ENCODE data around the gene SQSTM1. TPM values are rescaled to one million over a fixed set of nuclear protein-coding genes. Genes with fewer than 3 reads are reported as not detected.

SQSTM1 gene
- polyA plus RNA-seq, 1 of the 3 experiments (the other 2 are of a cell fraction): 181 TPM

GRCh38 chr5:179805070-179805528, 15.6 kb upstream of the SQSTM1 start:
- Histone ChIP-seq H3K4me1 (ENCODE audit: control insufficient read depth in 1 of 2, insufficient read depth in 2 of 2, low read depth in 1 of 2, low read length in 1 of 2) (peaks cover 16 to 23% of the 10 kb centered on the region in 2 experiments; a peak in 3 of 4 replicates), H3K79me2 (ENCODE audit: insufficient read depth) (peaks cover 76% of the 10 kb centered on the region), H2AFZ (ENCODE audit: low read depth) (no peak overlapping the region), H3K27ac (ENCODE audit: low read depth in 2 of 2, low read length in 1 of 2) (peak overlapping the region; percentile 20 to 84; a peak in 1 of 4 replicates), H3K9me3 (no peaks in the 10 kb centered on the region), H3K4me3 (ENCODE audit: low read depth in 2 of 2, low read length in 1 of 2) (peak overlapping the region; percentile 72 to 88), H3K4me2 (peak overlapping the region; percentile 99), H4K20me1 (ENCODE audit: insufficient read depth) (peaks cover 37% of the 10 kb centered on the region), H3K9ac (peak overlapping the region; percentile 72), H3F3A (replicated peaks; ENCODE audit: insufficient read depth) (peaks cover 9% of the 10 kb centered on the region), H3K9me2 (no peaks in the 10 kb centered on the region), H3K36me3 (replicated peaks in 1 of 2; ENCODE audit: control insufficient read depth in 1 of 2, insufficient read depth in 2 of 2, low read length in 1 of 2) (peaks cover 0 to 22% of the 10 kb centered on the region in 2 experiments), H3K27me3 (ENCODE audit: insufficient read depth) (no peaks in the 10 kb centered on the region)
- POLR2A ChIA-PET: interaction anchor here (0.9 to 1.3 kb wide), 2 partner anchors 8 to 15 kb away, joined by 3 to 6 read pairs; partner anchors contain the start of gene SQSTM1
- no peak for TF ChIP-seq REST (IDR thresholded peaks at IDR 0.05; ENCODE audit: low read depth, low read length)
- no peak for TF ChIP-seq JUND (IDR thresholded peaks at IDR 0.05)
- TF ChIP-seq RCOR1 (IDR thresholded peaks at IDR 0.05; ENCODE audit: low read length): no peak
- no peak for TF ChIP-seq SIN3A (IDR thresholded peaks at IDR 0.05; ENCODE audit: borderline replicate concordance, low read depth, low read length)
- TF ChIP-seq GABPA (IDR thresholded peaks at IDR 0.05; ENCODE audit: low read depth): no peak
- no peak for TF ChIP-seq YY1 (IDR thresholded peaks at IDR 0.05; ENCODE audit: low read depth)
- no peak for TF ChIP-seq NRF1 (IDR thresholded peaks at IDR 0.05; ENCODE audit: low read depth, low read length)
- TF ChIP-seq TEAD4 (IDR thresholded peaks at IDR 0.05; ENCODE audit: borderline replicate concordance, insufficient read depth): no peak
- peak; percentile 46 for DNase-seq
- 70% methylated on average over 2 of the region's 9 CpGs for WGBS (ENCODE audit: low lambda C conversion rate)
- CTCF ChIA-PET: interaction anchor here (1.2 to 3.7 kb wide), 2 partner anchors 9 to 17 kb away, joined by 3 to 24 read pairs; no protein-coding TSS in a partner anchor

GRCh38 chr5:179805529-179806249, 15.0 kb upstream of the SQSTM1 start:
- Histone ChIP-seq H2AFZ (ENCODE audit: low read depth) (no peak overlapping the region), H3K4me3 (ENCODE audit: low read depth in 2 of 2, low read length in 1 of 2) (peak overlapping the region; percentile 72 to 88), H3K27me3 (ENCODE audit: insufficient read depth) (no peaks in the 10 kb centered on the region), H3K9ac (peak overlapping the region; percentile 72), H3K27ac (ENCODE audit: low read depth in 2 of 2, low read length in 1 of 2) (peak overlapping the region; percentile 36 to 84; a peak in 3 of 4 replicates), H3K4me1 (ENCODE audit: control insufficient read depth in 1 of 2, insufficient read depth in 2 of 2, low read depth in 1 of 2, low read length in 1 of 2) (peaks cover 16 to 23% of the 10 kb centered on the region in 2 experiments; a peak in 3 of 4 replicates), H3K79me2 (ENCODE audit: insufficient read depth) (peaks cover 78% of the 10 kb centered on the region), H3F3A (replicated peaks; ENCODE audit: insufficient read depth) (peaks cover 11% of the 10 kb centered on the region), H3K9me2 (no peaks in the 10 kb centered on the region), H3K4me2 (peak overlapping the region; percentile 99), H4K20me1 (ENCODE audit: insufficient read depth) (peaks cover 37% of the 10 kb centered on the region), H3K36me3 (replicated peaks in 1 of 2; ENCODE audit: control insufficient read depth in 1 of 2, insufficient read depth in 2 of 2, low read length in 1 of 2) (peaks cover 1 to 17% of the 10 kb centered on the region in 2 experiments), H3K9me3 (no peaks in the 10 kb centered on the region)
- TF ChIP-seq MXI1 (IDR thresholded peaks at IDR 0.05; ENCODE audit: low read depth, low read length): peak; percentile 15; the same call in 1 of the 2 replicates
- no peak for TF ChIP-seq GABPA (IDR thresholded peaks at IDR 0.05; ENCODE audit: low read depth)
- ChIA-PET CTCF (interaction anchor here (1.1 to 3.7 kb wide), 3 partner anchors 9 to 103 kb away, joined by 3 to 24 read pairs (median 3); no protein-coding TSS in a partner anchor), POLR2A (interaction anchor here (0.9 to 1.3 kb wide), 2 partner anchors 9 to 15 kb away, joined by 3 to 6 read pairs; partner anchors contain the start of gene SQSTM1)
- 8% methylated on average over 30 of the region's 65 CpGs for WGBS (ENCODE audit: low lambda C conversion rate)
- peak; percentile 86 for DNase-seq

All from SK-N-SH (cell line).